ENCODE data around the gene HSCB. TPM values are rescaled to one million over a fixed set of nuclear protein-coding genes. Genes with fewer than 3 reads are reported as not detected.

Gene HSCB
- total and polyA plus RNA-seq, 2 donors (not counting 1 experiment from before 2014, with no cell fraction given): 17.7 to 26.6 TPM

DNA sequence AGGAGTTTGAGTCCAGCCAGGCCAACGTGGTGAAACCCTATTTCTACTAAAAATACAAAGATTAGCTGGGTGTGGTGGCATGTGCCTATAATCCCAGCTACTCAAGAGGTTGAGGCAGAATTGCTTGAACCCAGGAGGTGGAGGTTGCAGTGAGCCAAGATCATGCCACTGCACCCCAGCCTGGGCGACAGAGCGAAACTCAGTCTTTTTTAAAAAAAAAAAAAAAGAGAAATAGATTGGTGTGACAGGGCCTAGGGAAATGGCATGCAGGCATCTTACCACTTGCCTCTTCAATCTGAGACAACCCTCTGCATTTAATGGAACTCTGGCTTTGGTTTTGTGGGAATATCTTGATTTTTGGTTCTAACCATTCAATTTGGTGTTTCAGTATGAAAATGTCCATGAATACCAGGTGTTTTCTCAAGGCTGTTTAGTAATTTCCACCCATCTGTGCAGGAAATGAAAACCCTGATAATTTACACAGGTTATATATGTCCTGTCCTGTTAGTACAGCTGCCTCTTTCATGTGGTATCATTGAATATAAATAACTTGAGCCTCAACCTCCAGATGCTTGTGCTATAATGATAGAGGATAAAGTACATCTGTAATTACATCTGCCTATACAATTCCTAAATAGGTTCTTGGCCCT lies 50.1 kb downstream of the HSCB start:
- Histone ChIP-seq H3K27ac (ENCODE audit: insufficient read depth, low read length) (no peak overlapping the region), H3K4me3 (replicated peaks in 1 of 4; ENCODE audit: control extremely low read depth in 1 of 4, insufficient read depth in 1 of 4, low read depth in 3 of 4, low read length in 4 of 4) (no peak overlapping the region), H3K36me3 (ENCODE audit: control insufficient read depth, insufficient read depth, low read length) (peaks cover 14% of the 10 kb centered on the region), H3K79me2 (ENCODE audit: control insufficient read depth, insufficient read depth, low read length) (peaks cover 17% of the 10 kb centered on the region), H3K4me1 (ENCODE audit: control insufficient read depth, extremely low read depth, insufficient read depth, low read length) (no peaks in the 10 kb centered on the region), H3K9me3 (ENCODE audit: control insufficient read depth, insufficient read depth, low read depth, low read length) (no peaks in the 10 kb centered on the region), H3K4me2 (ENCODE audit: extremely low read depth, insufficient read depth, low read length) (no peak overlapping the region), H3K27me3 (ENCODE audit: control insufficient read depth, insufficient read depth, low read length) (no peaks in the 10 kb centered on the region), H4K20me1 (ENCODE audit: control insufficient read depth, extremely low read depth, insufficient read depth, low read length) (no peaks in the 10 kb centered on the region), H2AFZ (ENCODE audit: low read length) (no peak overlapping the region), H3K9ac (ENCODE audit: insufficient read depth, low read length) (no peak overlapping the region)
- no peak for DNase-seq (ENCODE audit: low read depth in 2 of 2)
- no peak for TF ChIP-seq EZH2 (IDR thresholded peaks at IDR 0.05; ENCODE audit: low read length, missing control alignments)
- TF ChIP-seq, protein P1, sequence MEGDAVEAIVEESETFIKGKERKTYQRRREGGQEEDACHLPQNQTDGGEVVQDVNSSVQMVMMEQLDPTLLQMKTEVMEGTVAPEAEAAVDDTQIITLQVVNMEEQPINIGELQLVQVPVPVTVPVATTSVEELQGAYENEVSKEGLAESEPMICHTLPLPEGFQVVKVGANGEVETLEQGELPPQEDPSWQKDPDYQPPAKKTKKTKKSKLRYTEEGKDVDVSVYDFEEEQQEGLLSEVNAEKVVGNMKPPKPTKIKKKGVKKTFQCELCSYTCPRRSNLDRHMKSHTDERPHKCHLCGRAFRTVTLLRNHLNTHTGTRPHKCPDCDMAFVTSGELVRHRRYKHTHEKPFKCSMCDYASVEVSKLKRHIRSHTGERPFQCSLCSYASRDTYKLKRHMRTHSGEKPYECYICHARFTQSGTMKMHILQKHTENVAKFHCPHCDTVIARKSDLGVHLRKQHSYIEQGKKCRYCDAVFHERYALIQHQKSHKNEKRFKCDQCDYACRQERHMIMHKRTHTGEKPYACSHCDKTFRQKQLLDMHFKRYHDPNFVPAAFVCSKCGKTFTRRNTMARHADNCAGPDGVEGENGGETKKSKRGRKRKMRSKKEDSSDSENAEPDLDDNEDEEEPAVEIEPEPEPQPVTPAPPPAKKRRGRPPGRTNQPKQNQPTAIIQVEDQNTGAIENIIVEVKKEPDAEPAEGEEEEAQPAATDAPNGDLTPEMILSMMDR (conservative IDR thresholded peaks at IDR 0.05 in 1 of 2, IDR thresholded peaks at IDR 0.05 in 1 of 2; ENCODE audit: low read depth in 1 of 2, low read length in 2 of 2): no peak

DNA sequence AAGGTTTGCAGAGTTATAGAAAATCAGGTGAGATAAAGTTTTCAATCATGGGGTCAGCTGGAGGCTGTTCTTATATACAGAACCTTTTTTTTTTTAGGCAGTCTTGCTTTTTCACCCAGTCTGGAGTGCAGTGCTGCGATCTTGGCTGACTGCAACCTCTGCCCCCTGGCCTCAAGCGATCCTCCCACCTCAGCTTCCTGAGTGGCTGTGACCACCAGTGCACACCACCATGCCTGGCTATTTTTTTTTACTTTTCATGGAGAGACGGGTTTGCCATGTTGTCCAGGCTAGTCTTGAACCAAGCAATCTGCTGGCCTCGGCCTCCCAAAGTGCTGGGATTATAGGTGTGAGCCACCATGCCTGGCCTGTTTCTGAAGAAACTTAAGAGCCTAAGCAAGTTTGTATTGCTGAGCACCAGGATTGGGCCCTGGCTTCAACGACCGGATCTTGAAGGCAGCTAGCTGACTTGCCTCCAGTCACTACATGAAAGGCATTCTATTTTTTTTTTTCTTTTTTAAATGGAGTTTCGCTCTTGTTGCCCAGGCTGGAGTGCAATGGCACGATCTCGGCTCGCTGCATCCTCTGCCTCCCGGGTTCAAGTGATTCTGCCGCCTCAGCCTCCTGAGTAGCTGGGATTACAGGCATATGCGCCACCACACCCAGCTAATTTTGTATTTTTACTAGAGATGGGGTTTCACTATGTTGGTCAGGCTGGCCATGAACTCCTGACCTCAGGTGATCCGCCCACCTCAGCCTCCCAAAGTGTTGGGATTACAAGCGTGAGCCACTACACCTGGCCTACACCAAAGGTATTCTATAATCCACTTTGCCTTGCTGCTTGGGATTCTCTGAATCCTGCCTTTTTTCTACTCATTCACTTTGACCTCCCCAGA lies 50.9 kb downstream of the HSCB start:
- H3K79me2 ChIP-seq (ENCODE audit: control insufficient read depth, insufficient read depth, low read length): peaks cover 23% of the 10 kb centered on the region
- H2AFZ ChIP-seq (ENCODE audit: low read length): no peak overlapping the region
- no peak for DNase-seq (ENCODE audit: low read depth in 2 of 2)
- H3K36me3 ChIP-seq (ENCODE audit: control insufficient read depth, insufficient read depth, low read length): peaks cover 14% of the 10 kb centered on the region
- H3K4me1 ChIP-seq (ENCODE audit: control insufficient read depth, extremely low read depth, insufficient read depth, low read length): no peaks in the 10 kb centered on the region
- H3K4me3 ChIP-seq (replicated peaks in 1 of 4; ENCODE audit: control extremely low read depth in 1 of 4, insufficient read depth in 1 of 4, low read depth in 3 of 4, low read length in 4 of 4): no peak overlapping the region
- no peak overlapping the region for H3K9ac ChIP-seq (ENCODE audit: insufficient read depth, low read length)
- H4K20me1 ChIP-seq (ENCODE audit: control insufficient read depth, extremely low read depth, insufficient read depth, low read length): no peaks in the 10 kb centered on the region
- no peaks in the 10 kb centered on the region for H3K9me3 ChIP-seq (ENCODE audit: control insufficient read depth, insufficient read depth, low read depth, low read length)
- TF ChIP-seq, protein P1 (conservative IDR thresholded peaks at IDR 0.05 in 1 of 2, IDR thresholded peaks at IDR 0.05 in 1 of 2; ENCODE audit: low read depth in 1 of 2, low read length in 2 of 2): no peak
- no peak for TF ChIP-seq EZH2 (IDR thresholded peaks at IDR 0.05; ENCODE audit: low read length, missing control alignments)
- no peak overlapping the region for H3K27ac ChIP-seq (ENCODE audit: insufficient read depth, low read length)
- no peak overlapping the region for H3K4me2 ChIP-seq (ENCODE audit: extremely low read depth, insufficient read depth, low read length)
- H3K27me3 ChIP-seq (ENCODE audit: control insufficient read depth, insufficient read depth, low read length): no peaks in the 10 kb centered on the region

DNA sequence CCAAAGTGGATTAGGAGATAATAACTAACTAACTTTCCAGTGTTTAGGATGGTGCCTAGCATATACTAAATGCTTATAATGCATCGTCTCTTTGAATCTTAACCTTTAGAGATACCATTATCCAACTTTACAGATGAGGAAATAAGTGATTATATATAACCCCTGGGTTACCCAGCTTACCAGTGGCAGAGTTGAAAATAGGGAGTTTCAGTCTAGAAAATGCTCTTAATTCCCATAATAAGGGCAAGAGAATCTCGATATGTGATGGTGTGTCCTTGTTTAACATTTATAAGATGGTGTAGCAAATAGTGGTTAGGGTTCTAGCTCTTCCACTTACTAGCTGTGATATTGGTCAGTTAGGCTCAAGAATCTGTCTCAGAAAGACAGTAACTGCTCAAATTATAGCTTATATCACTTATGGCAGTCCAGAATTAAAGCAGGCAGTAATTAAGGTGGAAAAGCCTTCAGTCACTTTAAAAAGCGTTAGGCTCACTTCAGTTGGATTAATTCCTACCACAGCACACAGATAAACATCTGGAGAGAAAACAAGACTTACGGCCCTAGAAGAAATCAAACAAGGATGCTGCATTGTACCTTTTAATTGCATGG lies 52.2 kb downstream of the HSCB start:
- Histone ChIP-seq H2AFZ (ENCODE audit: low read length) (no peak overlapping the region), H3K4me3 (replicated peaks in 1 of 4; ENCODE audit: control extremely low read depth in 1 of 4, insufficient read depth in 1 of 4, low read depth in 3 of 4, low read length in 4 of 4) (no peak overlapping the region), H4K20me1 (ENCODE audit: control insufficient read depth, extremely low read depth, insufficient read depth, low read length) (no peaks in the 10 kb centered on the region), H3K27ac (ENCODE audit: insufficient read depth, low read length) (no peak overlapping the region), H3K4me2 (ENCODE audit: extremely low read depth, insufficient read depth, low read length) (no peak overlapping the region), H3K9me3 (ENCODE audit: control insufficient read depth, insufficient read depth, low read depth, low read length) (no peaks in the 10 kb centered on the region), H3K9ac (ENCODE audit: insufficient read depth, low read length) (no peak overlapping the region), H3K79me2 (ENCODE audit: control insufficient read depth, insufficient read depth, low read length) (peaks cover 36% of the 10 kb centered on the region), H3K36me3 (ENCODE audit: control insufficient read depth, insufficient read depth, low read length) (peaks cover 18% of the 10 kb centered on the region), H3K27me3 (ENCODE audit: control insufficient read depth, insufficient read depth, low read length) (no peaks in the 10 kb centered on the region), H3K4me1 (ENCODE audit: control insufficient read depth, extremely low read depth, insufficient read depth, low read length) (peaks cover 2% of the 10 kb centered on the region)
- TF ChIP-seq EZH2 (IDR thresholded peaks at IDR 0.05; ENCODE audit: low read length, missing control alignments): no peak
- TF ChIP-seq, protein P1 (conservative IDR thresholded peaks at IDR 0.05 in 1 of 2, IDR thresholded peaks at IDR 0.05 in 1 of 2; ENCODE audit: low read depth in 1 of 2, low read length in 2 of 2): no peak
- no peak for DNase-seq (ENCODE audit: low read depth in 2 of 2)

Data from fibroblast of lung (primary cell).